B cell (primary cell): Measurements from ENCODE around the gene CILP2. TPM values are rescaled to one million over a fixed set of nuclear protein-coding genes. Genes with fewer than 3 reads are reported as not detected.

ENCODE experiments used
- ATAC-seq: fragments of 200-7000 bp; cut with Tn5 transposase; one replicate; pipeline ENCODE4 v1.10.0; 2021; ENCODE audit warnings: low read depth, mild to moderate bottlenecking, moderate number of reproducible peaks, moderate library complexity
- CTCF ChIA-PET: fragments of 350-600 bp; sonication (Branson Sonifier 250); formaldehyde crosslinking; loops from one replicate; lab custom pipeline; 2021; ENCODE audit warnings: antibody characterized with exemption, inconsistent platforms; lab: Charles Lee
- POLR2A ChIA-PET: fragments of 350-600 bp; sonication (Branson Sonifier 250); formaldehyde crosslinking; loops from one replicate; lab custom pipeline; 2021; ENCODE audit warnings: antibody characterized with exemption; lab: Charles Lee
- DNase-seq: peaks from one replicate; pipeline ENCODE4 v3.0.0; 2013
- H2AFZ ChIP-seq: 2 replicates; pipeline ENCODE4 v1.6.1; 2012; ENCODE audit warnings: mild to moderate bottlenecking, low read depth, low read length; ENCODE audit not compliant: insufficient read depth, poor library complexity, severe bottlenecking
- H3K27ac ChIP-seq, 2 donors: 1 replicate in 1 of 2; 2 replicates in 1 of 2; pipeline ENCODE4 v1.5.1; 2012 to 2013; ENCODE audit warnings: low read length in 2 of 2, mild to moderate bottlenecking in 2 of 2, moderate library complexity in 1 of 2
- H3K27me3 ChIP-seq, 4 experiments: fragments of 200-600 bp in 1 of 4; sonication (generic) in 1 of 4; replicated peaks in 1 of 4; 1 replicate in 2 of 4; 2 replicates in 2 of 4; pipeline versions ENCODE4 v1.6.1 to v1.7.0; 2013 to 2016; ENCODE audit warnings: low read length in 3 of 4, mild to moderate bottlenecking in 2 of 4, mixed read lengths in 1 of 4, moderate library complexity in 1 of 4; ENCODE audit not compliant: insufficient read depth in 4 of 4, control insufficient read depth in 3 of 4; ENCODE audit errors: control extremely low read depth in 1 of 4
- H3K36me3 ChIP-seq, 2 experiments: replicated peaks in 1 of 2; 1 replicate in 1 of 2; 2 replicates in 1 of 2; pipeline versions ENCODE4 v1.6.1 to v1.7.1; 2013; ENCODE audit warnings: low read length in 1 of 2; ENCODE audit not compliant: insufficient read depth in 2 of 2, control insufficient read depth in 1 of 2; ENCODE audit errors: control extremely low read depth in 1 of 2, extremely low read depth in 1 of 2
- H3K4me1 ChIP-seq, 2 donors: fragments of 200-600 bp in 1 of 2; sonication (generic) in 1 of 2; 1 replicate in 1 of 2; 2 replicates in 1 of 2; pipeline versions ENCODE4 v1.5.1 to v1.6.1; 2013 to 2017; ENCODE audit warnings: low read length in 2 of 2; ENCODE audit not compliant: control insufficient read depth in 2 of 2, insufficient read depth in 2 of 2
- H3K4me2 ChIP-seq: replicated peaks from 2 replicates; pipeline ENCODE3; 2012; ENCODE audit warnings: mild to moderate bottlenecking, low read depth, low read length; ENCODE audit not compliant: poor library complexity, severe bottlenecking
- H3K4me3 ChIP-seq, 5 experiments: fragments of 200-600 bp in 1 of 5; sonication (generic) in 1 of 5; 1 replicate in 3 of 5; 2 replicates in 2 of 5; pipeline versions ENCODE4 v1.5.1 to v1.7.0; 2011 to 2016; ENCODE audit warnings: low read length in 4 of 5, mild to moderate bottlenecking in 4 of 5, low read depth in 2 of 5, control low read depth in 1 of 5, moderate library complexity in 1 of 5; ENCODE audit not compliant: insufficient read depth in 1 of 5; ENCODE audit errors: control extremely low read depth in 1 of 5, extremely low read depth in 1 of 5
- H3K79me2 ChIP-seq: fragments of 200-600 bp; sonication (generic); one replicate; pipeline ENCODE4 v1.6.0; 2016; ENCODE audit warnings: low read length; ENCODE audit not compliant: control insufficient read depth, insufficient read depth
- H3K9ac ChIP-seq: fragments of 200-600 bp; sonication (generic); 2 replicates; pipeline ENCODE4 v1.6.1; 2017; ENCODE audit warnings: mild to moderate bottlenecking, low read length, moderate library complexity
- H3K9me3 ChIP-seq, 3 donors: one replicate each; pipeline versions ENCODE4 v1.6.1 to v1.7.1; 2013; ENCODE audit warnings: low read length in 2 of 3; ENCODE audit not compliant: control insufficient read depth in 2 of 3, insufficient read depth in 1 of 3; ENCODE audit errors: control extremely low read depth in 1 of 3
- H4K20me1 ChIP-seq: 2 replicates; pipeline ENCODE4 v1.6.0; 2012; ENCODE audit warnings: mild to moderate bottlenecking, low read length; ENCODE audit not compliant: insufficient read depth, control insufficient read depth, poor library complexity, severe bottlenecking
- H3K27ac Mint-ChIP-seq: one replicate; pipeline ENCODE4 v1.8.0; 2021; ENCODE audit warnings: mixed read lengths
- H3K27me3 Mint-ChIP-seq: one replicate; pipeline ENCODE4 v1.8.0; 2021; ENCODE audit warnings: mixed read lengths
- H3K4me1 Mint-ChIP-seq: one replicate; pipeline ENCODE4 v1.8.0; 2021; ENCODE audit warnings: mixed read lengths
- H3K4me3 Mint-ChIP-seq: one replicate; pipeline ENCODE4 v1.8.0; 2021; ENCODE audit warnings: mixed read lengths
- H3K9me3 Mint-ChIP-seq: one replicate; pipeline ENCODE4 v1.8.0; 2022; ENCODE audit warnings: mixed read lengths; ENCODE audit not compliant: insufficient read depth
- EZH2 ChIP-seq: IDR thresholded peaks from 2 replicates; pipeline ENCODE4 v1.6.1; 2012; ENCODE audit warnings: borderline replicate concordance, low read depth, mild to moderate bottlenecking, moderate library complexity, low read length; ENCODE audit not compliant: insufficient read depth, poor library complexity, severe bottlenecking
- WGBS: methylation state at CpG from one replicate; pipeline ENCODE4 v1.1.5; 2013; ENCODE audit warnings: missing lambda C conversion rate; ENCODE audit not compliant: insufficient coverage; 5-methylcytosine and 5-hydroxymethylcytosine counted together
- intact Hi-C: fragments of 100-400 bp; cut with micrococcal nuclease; formaldehyde crosslinking; loops from one replicate; pipeline ENCODE4 v1.10.0; 2022
- polyA plus RNA-seq: library from polyadenylated mRNA; depleted of rRNA; stranded (reverse); fragments of >200 nt; gene quantifications from 2 replicates; pipeline ENCODE4 v1.2.3, GENCODE V29; 2012
- total RNA-seq, 2 donors: library from RNA; stranded (reverse); fragments of 120-200 nt in 1 of 2; gene quantifications; 1 replicate in 1 of 2; 2 replicates in 1 of 2; pipeline versions ENCODE4 v1.2.3 to v1.2.4, GENCODE V29; 2013 to 2022
- TF ChIP-seq, protein P1 (sequence below): fragments of 200-600 bp; IDR thresholded peaks from one replicate; pipeline ENCODE4 v1.8.0; 2022; ENCODE audit warnings: antibody characterized with exemption, mild to moderate bottlenecking

CILP2 gene
- total and polyA plus RNA-seq, 2 donors (not counting 1 experiment from before 2014, with no cell fraction given), result 0.04 to 0.12 TPM

DNA sequence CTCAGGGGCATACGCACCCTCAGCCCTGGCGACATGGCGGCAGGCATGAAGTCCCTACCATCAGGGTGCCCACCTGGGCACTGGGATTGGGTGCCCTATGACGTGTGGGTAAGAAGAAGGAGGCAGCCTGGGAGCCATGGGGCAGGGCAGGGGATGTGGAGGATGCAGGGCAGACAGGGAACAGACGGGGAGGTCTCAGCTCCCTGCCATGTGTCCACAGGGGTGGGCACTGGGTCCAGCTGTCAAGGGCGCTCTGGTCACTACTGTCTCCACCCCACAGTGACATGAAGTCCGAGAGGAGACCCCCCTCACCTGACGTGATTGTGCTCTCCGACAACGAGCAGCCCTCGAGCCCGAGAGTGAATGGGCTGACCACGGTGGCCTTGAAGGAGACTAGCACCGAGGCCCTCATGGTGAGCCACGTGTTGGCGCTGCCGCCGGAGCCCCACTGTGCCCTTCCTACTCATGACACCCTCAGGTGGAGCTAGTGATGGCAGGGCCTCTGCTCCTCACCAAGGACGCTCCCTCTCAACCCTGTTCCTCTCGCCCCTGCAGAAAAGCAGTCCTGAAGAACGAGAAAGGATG lies 45.9 kb upstream of the CILP2 start:
- H2AFZ ChIP-seq, result no peak overlapping the region
- CTCF ChIA-PET, result interaction anchor here (0.6 to 9.6 kb wide), 7 partner anchors 11 to 245 kb away, joined by 3 to 301 read pairs (median 13); partner anchors contain the start of genes GATAD2A, NDUFA13 and TSSK6
- H3K36me3 ChIP-seq, result peaks cover 0 to 46% of the 10 kb centered on the region in 2 experiments
- H3K9ac ChIP-seq, result no peak overlapping the region
- H3K4me2 ChIP-seq, result no peak overlapping the region
- Mint-ChIP-seq H3K4me3 (no peak overlapping the region), H3K9me3 (no peaks in the 10 kb centered on the region), H3K27ac (no peak overlapping the region), H3K4me1 (peaks cover 33% of the 10 kb centered on the region), H3K27me3 (no peaks in the 10 kb centered on the region)
- H3K4me1 ChIP-seq, result peaks cover 27 to 32% of the 10 kb centered on the region in 2 donors
- no peak overlapping the region for H3K4me3 ChIP-seq
- POLR2A ChIA-PET, result interaction anchor here (0.6 to 1.2 kb wide), 2 partner anchors 87 to 319 kb away, joined by 3 read pairs; partner anchors contain the start of gene GATAD2A
- no peak for ATAC-seq
- intact Hi-C loops, result no loop called here
- H3K27me3 ChIP-seq, result no peaks in the 10 kb centered on the region
- peaks cover 7% of the 10 kb centered on the region for H4K20me1 ChIP-seq
- H3K27ac ChIP-seq, result no peak overlapping the region
- peaks cover 74% of the 10 kb centered on the region for H3K79me2 ChIP-seq
- WGBS, result 97% methylated on average over 13 of the region's 21 CpGs
- DNase-seq, result no peak
- H3K9me3 ChIP-seq, result no peaks in the 10 kb centered on the region
- TF ChIP-seq EZH2, result no peak
- TF ChIP-seq, protein P1, sequence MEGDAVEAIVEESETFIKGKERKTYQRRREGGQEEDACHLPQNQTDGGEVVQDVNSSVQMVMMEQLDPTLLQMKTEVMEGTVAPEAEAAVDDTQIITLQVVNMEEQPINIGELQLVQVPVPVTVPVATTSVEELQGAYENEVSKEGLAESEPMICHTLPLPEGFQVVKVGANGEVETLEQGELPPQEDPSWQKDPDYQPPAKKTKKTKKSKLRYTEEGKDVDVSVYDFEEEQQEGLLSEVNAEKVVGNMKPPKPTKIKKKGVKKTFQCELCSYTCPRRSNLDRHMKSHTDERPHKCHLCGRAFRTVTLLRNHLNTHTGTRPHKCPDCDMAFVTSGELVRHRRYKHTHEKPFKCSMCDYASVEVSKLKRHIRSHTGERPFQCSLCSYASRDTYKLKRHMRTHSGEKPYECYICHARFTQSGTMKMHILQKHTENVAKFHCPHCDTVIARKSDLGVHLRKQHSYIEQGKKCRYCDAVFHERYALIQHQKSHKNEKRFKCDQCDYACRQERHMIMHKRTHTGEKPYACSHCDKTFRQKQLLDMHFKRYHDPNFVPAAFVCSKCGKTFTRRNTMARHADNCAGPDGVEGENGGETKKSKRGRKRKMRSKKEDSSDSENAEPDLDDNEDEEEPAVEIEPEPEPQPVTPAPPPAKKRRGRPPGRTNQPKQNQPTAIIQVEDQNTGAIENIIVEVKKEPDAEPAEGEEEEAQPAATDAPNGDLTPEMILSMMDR, result no peak

DNA sequence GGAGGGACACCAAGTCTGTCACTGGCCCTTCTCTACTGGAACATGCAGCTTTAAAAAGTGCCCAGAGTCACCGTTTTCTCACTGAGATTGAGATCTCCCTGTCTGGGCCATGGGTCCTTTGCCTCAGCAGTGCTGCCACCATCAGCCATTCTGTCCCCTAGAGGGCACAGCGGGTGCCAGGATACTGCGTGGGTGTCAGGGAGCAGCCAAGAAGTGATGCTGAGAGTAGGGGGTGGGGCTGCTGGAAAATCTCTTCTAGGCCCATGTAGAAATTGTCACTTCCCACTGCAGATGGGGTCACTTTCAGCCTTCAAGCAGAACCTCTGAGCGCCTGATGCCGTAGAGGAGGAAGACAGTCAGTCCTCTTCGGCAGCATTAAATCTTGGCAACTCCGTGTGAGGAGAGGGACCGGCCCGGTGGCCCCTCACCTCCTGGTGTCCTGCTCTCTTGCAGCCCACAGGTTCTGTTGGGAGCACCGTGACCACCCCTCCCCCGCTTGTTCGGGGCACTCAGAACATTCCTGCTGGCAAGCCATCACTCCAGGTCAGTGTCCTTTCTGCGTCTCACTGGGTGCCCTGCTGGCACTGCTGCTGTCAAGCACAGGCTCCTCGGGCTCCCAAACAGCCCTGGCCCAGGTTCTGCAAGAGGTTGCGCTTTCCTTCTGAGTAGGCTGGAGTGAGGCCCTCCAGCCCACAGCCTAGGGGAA lies 44.1 kb upstream of the CILP2 start:
- no peak overlapping the region for H3K4me3 ChIP-seq
- POLR2A ChIA-PET, result interaction anchor here (0.6 kb wide), 1 partner anchor 76 kb away, joined by 5 read pairs; no protein-coding TSS in a partner anchor

More for the DNA sequence above, 44.1 kb upstream of the CILP2 start:
- no peak overlapping the region for H3K27ac Mint-ChIP-seq
- ATAC-seq (no peak), DNase-seq (no peak)
- Histone ChIP-seq H4K20me1 (peaks cover 12% of the 10 kb centered on the region), H3K9me3 (no peaks in the 10 kb centered on the region), H3K27me3 (no peaks in the 10 kb centered on the region), H3K4me2 (no peak overlapping the region), H2AFZ (no peak overlapping the region), H3K4me1 (peaks cover 17% of the 10 kb centered on the region in 2 donors), H3K79me2 (peaks cover 73% of the 10 kb centered on the region), H3K9ac (no peak overlapping the region), H3K27ac (no peak overlapping the region), H3K36me3 (peaks cover 0 to 60% of the 10 kb centered on the region in 2 experiments)
- no peaks in the 10 kb centered on the region for H3K27me3 Mint-ChIP-seq
- intact Hi-C loops, result no loop called here
- TF ChIP-seq, protein P1, result no peak
- no peak for TF ChIP-seq EZH2
- peaks cover 17% of the 10 kb centered on the region for H3K4me1 Mint-ChIP-seq
- 93% methylated on average over 15 of the region's 15 CpGs for WGBS
- H3K4me3 Mint-ChIP-seq, result no peak overlapping the region
- CTCF ChIA-PET, result interaction anchor here (6.6 to 9.6 kb wide), 2 partner anchors 86 to 128 kb away, joined by 91 to 301 read pairs; partner anchors contain the start of gene GATAD2A
- H3K9me3 Mint-ChIP-seq, result no peaks in the 10 kb centered on the region
